Endothelial cell of umbilical vein (primary cell): Measurements from ENCODE around the gene TSPAN15. TPM values are rescaled to one million over a fixed set of nuclear protein-coding genes. Genes with fewer than 3 reads are reported as not detected.

Source experiments
- BruUV-seq: library from RNA; stranded (reverse); fragments of 400-500 nt; replicated peaks from 2 replicates; lab custom pipeline; 2021; lab: Mats Ljungman, UMichigan
- CTCF ChIA-PET: fragments of 300-600, 350-600 bp; sonication (Branson Sonifier 250); formaldehyde crosslinking; loops from one replicate; lab custom pipeline; 2021; ENCODE audit warnings: antibody characterized with exemption, inconsistent platforms; lab: Charles Lee
- POLR2A ChIA-PET: fragments of 300-600, 350-600 bp; sonication (Branson Sonifier 250); formaldehyde crosslinking; loops from one replicate; lab custom pipeline; 2021; ENCODE audit warnings: antibody characterized with exemption, inconsistent platforms; lab: Charles Lee
- DNase-seq: peaks from one replicate; pipeline ENCODE4 v3.0.0-alpha.2; 2011; ENCODE audit warnings: low read depth, low spot score
- FAIRE-seq: peaks from 2 replicates; lab custom pipeline; 2011; peaks lifted over from hg19 to GRCh38; lab: Jason Lieb, UNC
- H2AFZ ChIP-seq: 2 replicates; pipeline ENCODE4 v1.6.0; 2012; ENCODE audit warnings: low read depth, low read length, control low read depth, inconsistent platforms
- H3K27ac ChIP-seq: 2 replicates; pipeline ENCODE4 v1.5.1; 2011; ENCODE audit warnings: low read depth, mild to moderate bottlenecking, control low read depth, low read length, moderate library complexity; ENCODE audit not compliant: insufficient read depth
- H3K27me3 ChIP-seq, 2 experiments: 2 replicates each; pipeline versions ENCODE4 v1.6.0 to v1.6.1; 2011; ENCODE audit warnings: low read length in 2 of 2, mixed read lengths in 1 of 2; ENCODE audit not compliant: control insufficient read depth in 2 of 2, insufficient read depth in 2 of 2
- H3K36me3 ChIP-seq, 2 experiments: 2 replicates in 1 of 2; 3 replicates in 1 of 2; pipeline ENCODE4 v1.5.1; 2011; ENCODE audit warnings: low read length in 2 of 2, mild to moderate bottlenecking in 1 of 2, moderate library complexity in 1 of 2; ENCODE audit not compliant: control insufficient read depth in 2 of 2, insufficient read depth in 2 of 2; ENCODE audit errors: extremely low read depth in 1 of 2
- H3K4me1 ChIP-seq: 3 replicates; pipeline ENCODE4 v1.5.1; 2011; ENCODE audit warnings: mild to moderate bottlenecking, low read length; ENCODE audit not compliant: control insufficient read depth, insufficient read depth; ENCODE audit errors: extremely low read depth
- H3K4me2 ChIP-seq: 2 replicates; pipeline ENCODE4 v1.6.1; 2011; ENCODE audit warnings: low read length, control low read depth, mixed read lengths; ENCODE audit not compliant: insufficient read depth
- H3K4me3 ChIP-seq, 3 experiments: fragments of 200-600 bp in 1 of 3; sonication (generic), shearing (Covaris generic) in 1 of 3; replicated peaks in 1 of 3; 2 replicates each; pipeline ENCODE4 v1.5.1; 2011 to 2016; ENCODE audit warnings: control low read depth in 3 of 3, low read length in 3 of 3, mild to moderate bottlenecking in 2 of 3, inconsistent platforms in 1 of 3, low read depth in 1 of 3, moderate library complexity in 1 of 3; ENCODE audit not compliant: insufficient read depth in 1 of 3
- H3K79me2 ChIP-seq: 2 replicates; pipeline ENCODE4 v1.6.0; 2012; ENCODE audit warnings: low read length, inconsistent platforms; ENCODE audit not compliant: control insufficient read depth, insufficient read depth
- H3K9ac ChIP-seq: replicated peaks from 2 replicates; pipeline ENCODE3; 2011; ENCODE audit warnings: low read length, control low read depth; ENCODE audit not compliant: insufficient read depth; ENCODE audit errors: extremely low read depth
- H3K9me1 ChIP-seq: replicated peaks from 3 replicates; pipeline ENCODE4 v1.6.0; 2011; ENCODE audit warnings: mild to moderate bottlenecking, low read length; ENCODE audit not compliant: control insufficient read depth, insufficient read depth; ENCODE audit errors: extremely low read depth
- H3K9me3 ChIP-seq: replicated peaks from 2 replicates; pipeline ENCODE4 v1.5.1; 2012; ENCODE audit warnings: low read length, inconsistent platforms; ENCODE audit not compliant: control insufficient read depth, insufficient read depth
- H4K20me1 ChIP-seq: replicated peaks from 2 replicates; pipeline ENCODE3; 2011; ENCODE audit warnings: mild to moderate bottlenecking, low read length; ENCODE audit not compliant: control insufficient read depth, insufficient read depth; ENCODE audit errors: extremely low read depth
- CTCF ChIP-seq, 2 donors: IDR thresholded peaks; 1 replicate in 1 of 2; 2 replicates in 1 of 2; pipeline ENCODE4 v1.5.1; 2011; ENCODE audit warnings: low read length in 2 of 2, mild to moderate bottlenecking in 2 of 2, moderate library complexity in 2 of 2, control low read depth in 1 of 2, inconsistent platforms in 1 of 2, low read depth in 1 of 2; ENCODE audit not compliant: insufficient read depth in 1 of 2; ENCODE audit errors: extremely low read depth in 1 of 2
- EZH2 ChIP-seq: IDR thresholded peaks from 2 replicates; pipeline ENCODE4 v1.6.1; 2012; ENCODE audit warnings: borderline replicate concordance, low read depth, mild to moderate bottlenecking, moderate library complexity, low read length, inconsistent platforms; ENCODE audit not compliant: severe bottlenecking
- FOS ChIP-seq: IDR thresholded peaks from 2 replicates; pipeline ENCODE4 v1.6.1; 2011; ENCODE audit warnings: mild to moderate bottlenecking, low read length, moderate library complexity, borderline replicate concordance; ENCODE audit not compliant: insufficient read depth
- GATA2 ChIP-seq: IDR thresholded peaks from 2 replicates; pipeline ENCODE4 v1.7.0; 2011; ENCODE audit warnings: low read depth, mild to moderate bottlenecking, moderate library complexity, mixed read lengths, low read length; ENCODE audit not compliant: insufficient read length, insufficient read depth
- JUN ChIP-seq: IDR thresholded peaks from 2 replicates; pipeline ENCODE4 v1.6.1; 2011; ENCODE audit warnings: borderline replicate concordance, low read depth; ENCODE audit not compliant: insufficient read length, insufficient read depth
- MAX ChIP-seq: IDR thresholded peaks from 2 replicates; pipeline ENCODE4 v1.6.1; 2011; ENCODE audit not compliant: insufficient read depth, insufficient read length
- MYC ChIP-seq: IDR thresholded peaks from one replicate; pipeline ENCODE4 v1.6.1; 2011; ENCODE audit warnings: mild to moderate bottlenecking, low read depth, low read length
- POLR2A ChIP-seq: IDR thresholded peaks from 2 replicates; pipeline ENCODE4 v1.6.1; 2012; ENCODE audit warnings: low read depth, mild to moderate bottlenecking, control low read depth, low read length
- POLR2AphosphoS5 ChIP-seq: IDR thresholded peaks from 2 replicates; pipeline ENCODE4 v1.6.1; 2012; ENCODE audit warnings: low read depth, mild to moderate bottlenecking, control low read depth, low read length, moderate library complexity; ENCODE audit not compliant: insufficient read depth
- dilution Hi-C: fragments of 300-500 bp; cut with MboI; formaldehyde crosslinking; loops from one replicate; pipeline ENCODE4 v1.15.0; 2019; ENCODE audit warnings: low sequenced_read_pairs; ENCODE audit not compliant: extremely low pct_ligation_motif_present
- intact Hi-C: fragments of 100-400 bp; cut with micrococcal nuclease; formaldehyde crosslinking; loops from one replicate; pipeline ENCODE4 v1.10.0; 2022
- polyA plus RNA-seq, 4 experiments: library from polyadenylated mRNA; depleted of rRNA in 3 of 4; stranded (reverse) in 3 of 4; unstranded in 1 of 4; fragments of >200 nt; gene quantifications; 2 replicates each; pipeline versions ENCODE4 v1.2.1 to v1.2.3, GENCODE V29; 2011 to 2012; ENCODE audit warnings: missing spikeins in 1 of 4
- total RNA-seq: library from RNA; stranded (reverse); gene quantifications from 2 replicates; pipeline ENCODE4 v1.2.3, GENCODE V29; 2021

TSPAN15 gene
- total and polyA plus RNA-seq, 2 donors (not counting 3 experiments of a cell fraction or from before 2014, with no cell fraction given): 78.4 to 189 TPM

- intact Hi-C loops (loop anchor here (1.0 to 5.0 kb wide), 3 partner anchors 97 to 403 kb away; partner anchors contain the start of gene VPS26A), dilution Hi-C loops (no loop called here)
- ChIA-PET POLR2A (no interaction called here), CTCF (interaction anchor here (1.5 kb wide), 1 partner anchor 228 kb away, joined by 5 read pairs; no protein-coding TSS in a partner anchor)
- Histone ChIP-seq H3K9me1 (no peaks in the 10 kb centered on the region), H3K4me3 (no peak overlapping the region), H3K27me3 (no peaks in the 10 kb centered on the region), H2AFZ (no peak overlapping the region), H3K9ac (no peak overlapping the region), H3K79me2 (no peaks in the 10 kb centered on the region), H3K27ac (no peak overlapping the region), H3K36me3 (no peaks in the 10 kb centered on the region), H3K4me1 (peaks cover 17% of the 10 kb centered on the region), H3K4me2 (no peak overlapping the region), H3K9me3 (no peaks in the 10 kb centered on the region), H4K20me1 (no peaks in the 10 kb centered on the region)
- DNase-seq (no peak), FAIRE-seq (no peak)
- TF ChIP-seq EZH2 (no peak), CTCF (IDR thresholded peaks at IDR 0.05; ENCODE audit: extremely low read depth in 1 of 2, insufficient read depth in 1 of 2, low read depth in 1 of 2, low read length in 2 of 2) (no peak), MYC (no peak), POLR2A (no peak), JUN (no peak), GATA2 (no peak), POLR2AphosphoS5 (no peak), MAX (no peak), FOS (no peak)
- BruUV-seq: no TSS peak
These were observed 41.3 kb upstream of the TSPAN15 start for GRCh38 chr10:69409968-69410367.
